Measurements from ENCODE around the gene BOC. TPM values are rescaled to one million over a fixed set of nuclear protein-coding genes. Genes with fewer than 3 reads are reported as not detected.

BOC gene
- total RNA-seq, 1 experiment from 2014 or later, result 0.73 TPM

DNA sequence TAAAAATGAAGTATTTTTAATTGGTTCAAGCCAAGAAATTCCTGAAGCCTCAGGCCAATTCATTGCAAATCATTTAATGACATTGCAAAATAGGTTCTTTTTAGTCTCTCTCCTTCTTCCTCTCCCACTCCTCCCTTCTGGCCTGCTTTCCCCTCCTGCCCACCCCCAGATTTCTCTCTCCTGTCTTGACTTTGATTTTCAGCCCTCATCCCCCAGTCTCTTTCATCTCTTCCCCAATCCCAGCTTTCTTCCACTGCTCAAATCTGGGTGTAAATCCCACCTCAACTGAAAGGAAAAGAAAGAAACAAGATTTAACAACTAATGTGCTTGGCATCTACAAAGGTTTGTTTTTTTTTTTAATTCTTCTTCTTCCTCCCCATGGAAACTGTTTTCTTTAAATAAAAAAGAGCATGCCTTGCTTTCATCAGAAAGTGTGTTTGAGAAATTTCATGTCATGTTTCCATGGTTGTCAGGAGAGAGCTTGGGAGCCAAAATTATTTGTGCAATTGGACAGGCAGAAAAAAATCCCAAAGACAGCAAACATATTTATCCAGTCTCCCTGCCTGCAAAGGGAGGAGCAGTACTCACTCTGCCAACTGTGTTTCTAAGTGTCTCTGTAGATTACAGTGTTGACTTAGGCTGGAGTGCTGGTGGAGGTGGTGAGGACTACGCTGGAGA, 50.4 kb downstream of the BOC start:
- DNase-seq, result no peak
- Mint-ChIP-seq H3K36me3 (ENCODE audit: insufficient read depth, unreplicated experiment) (peaks cover 4% of the 10 kb centered on the region), H3K4me3 (ENCODE audit: unreplicated experiment) (no peak overlapping the region), H3K27ac (ENCODE audit: unreplicated experiment) (no peak overlapping the region), H3K9me3 (ENCODE audit: unreplicated experiment) (no peaks in the 10 kb centered on the region), H3K27me3 (ENCODE audit: insufficient read depth, unreplicated experiment) (peaks cover 27% of the 10 kb centered on the region), H3K4me1 (ENCODE audit: low read depth, unreplicated experiment) (no peaks in the 10 kb centered on the region)
- intact Hi-C loops (cut with micrococcal nuclease; ENCODE audit: unreplicated experiment), result no loop called here
- H3K4me1 ChIP-seq, result no peaks in the 10 kb centered on the region
- POLR2A ChIA-PET, result no interaction called here
- BruUV-seq (replicated peaks), result no TSS peak
- H3K9me3 ChIP-seq, result no peaks in the 10 kb centered on the region
- H3K4me3 ChIP-seq (ENCODE audit: low read depth, low read length), result no peak overlapping the region
- CTCF ChIA-PET, result no interaction called here
- no peaks in the 10 kb centered on the region; the same call in 1 of the 2 replicates for H3K27me3 ChIP-seq (replicated peaks; ENCODE audit: control insufficient read depth, insufficient read depth, low read length)
- H3K36me3 ChIP-seq (ENCODE audit: control insufficient read depth, insufficient read depth, low read length), result no peaks in the 10 kb centered on the region
- no peak for TF ChIP-seq CTCF (IDR thresholded peaks at IDR 0.05; ENCODE audit: insufficient read depth in 1 of 2, low read depth in 1 of 2, low read length in 1 of 2, severe bottlenecking in 1 of 2, unreplicated experiment in 1 of 2)

- no peak for TF ChIP-seq CTCF (IDR thresholded peaks at IDR 0.05; ENCODE audit: insufficient read depth in 1 of 2, low read depth in 1 of 2, low read length in 1 of 2, severe bottlenecking in 1 of 2, unreplicated experiment in 1 of 2)
- Histone ChIP-seq H3K27me3 (replicated peaks; ENCODE audit: control insufficient read depth, insufficient read depth, low read length) (no peaks in the 10 kb centered on the region; the same call in 1 of the 2 replicates), H3K36me3 (ENCODE audit: control insufficient read depth, insufficient read depth, low read length) (no peaks in the 10 kb centered on the region), H3K4me3 (ENCODE audit: low read depth, low read length) (no peak overlapping the region), H3K9me3 (no peaks in the 10 kb centered on the region), H3K4me1 (no peaks in the 10 kb centered on the region)
- no TSS peak for BruUV-seq (replicated peaks)
- Mint-ChIP-seq H3K4me3 (ENCODE audit: unreplicated experiment) (no peak overlapping the region), H3K36me3 (ENCODE audit: insufficient read depth, unreplicated experiment) (peaks cover 4% of the 10 kb centered on the region), H3K27me3 (ENCODE audit: insufficient read depth, unreplicated experiment) (peaks cover 27% of the 10 kb centered on the region), H3K9me3 (ENCODE audit: unreplicated experiment) (no peaks in the 10 kb centered on the region), H3K27ac (ENCODE audit: unreplicated experiment) (no peak overlapping the region), H3K4me1 (ENCODE audit: low read depth, unreplicated experiment) (no peaks in the 10 kb centered on the region)
- POLR2A ChIA-PET, result no interaction called here
- CTCF ChIA-PET, result no interaction called here
- no peak for DNase-seq
- intact Hi-C loops (cut with micrococcal nuclease; ENCODE audit: unreplicated experiment), result no loop called here
Observed at GRCh38 chr3:113262304-113262665, 50.9 kb downstream of the BOC start.

GRCh38 chr3:113263020-113263419, 51.7 kb downstream of the BOC start:
- peaks cover 30% of the 10 kb centered on the region for H3K27me3 Mint-ChIP-seq (ENCODE audit: insufficient read depth, unreplicated experiment)
- intact Hi-C loops (cut with micrococcal nuclease; ENCODE audit: unreplicated experiment), result no loop called here
- H3K27me3 ChIP-seq (replicated peaks; ENCODE audit: control insufficient read depth, insufficient read depth, low read length), result no peaks in the 10 kb centered on the region; the same call in 1 of the 2 replicates
- H3K4me1 Mint-ChIP-seq (ENCODE audit: low read depth, unreplicated experiment), result no peaks in the 10 kb centered on the region
- POLR2A ChIA-PET, result no interaction called here
- CTCF ChIA-PET, result interaction anchor here (1.8 kb wide), 1 partner anchor 25 kb away, joined by 4 read pairs; no protein-coding TSS in a partner anchor
- no peak for DNase-seq
- no peak overlapping the region for H3K4me3 ChIP-seq (ENCODE audit: low read depth, low read length)
- H3K4me1 ChIP-seq, result no peaks in the 10 kb centered on the region
- no peak for TF ChIP-seq CTCF (IDR thresholded peaks at IDR 0.05; ENCODE audit: insufficient read depth in 1 of 2, low read depth in 1 of 2, low read length in 1 of 2, severe bottlenecking in 1 of 2, unreplicated experiment in 1 of 2)
- peaks cover 4% of the 10 kb centered on the region for H3K36me3 Mint-ChIP-seq (ENCODE audit: insufficient read depth, unreplicated experiment)
- H3K4me3 Mint-ChIP-seq (ENCODE audit: unreplicated experiment), result no peak overlapping the region
- no peaks in the 10 kb centered on the region for H3K36me3 ChIP-seq (ENCODE audit: control insufficient read depth, insufficient read depth, low read length)
- BruUV-seq (replicated peaks), result no TSS peak
- H3K9me3 ChIP-seq, result no peaks in the 10 kb centered on the region
- no peaks in the 10 kb centered on the region for H3K9me3 Mint-ChIP-seq (ENCODE audit: unreplicated experiment)
- no peak overlapping the region for H3K27ac Mint-ChIP-seq (ENCODE audit: unreplicated experiment)
